Stimulated activated CD8-positive, alpha-beta memory T cell treated with anti-CD3 and anti-CD28 coated beads, Interleukin-15, amount 100 ng/mL, for 4 hours (primary cell): ENCODE data around the gene SMC1B.
A peak's percentile ranks its signal among the peaks of the same experiment; 100 is the strongest.
"Not testable (repeated sequence)": the region's sequence is repeated elsewhere in the genome, so short reads cannot be mapped to it uniquely, and the experiment has no call there.

ENCODE experiments used
- DNase-seq, 2 donors: peaks; one replicate each; pipeline ENCODE4 v3.0.0-alpha.2; 2020; ENCODE audit warnings: low read depth in 2 of 2

Gene SMC1B, protein sequence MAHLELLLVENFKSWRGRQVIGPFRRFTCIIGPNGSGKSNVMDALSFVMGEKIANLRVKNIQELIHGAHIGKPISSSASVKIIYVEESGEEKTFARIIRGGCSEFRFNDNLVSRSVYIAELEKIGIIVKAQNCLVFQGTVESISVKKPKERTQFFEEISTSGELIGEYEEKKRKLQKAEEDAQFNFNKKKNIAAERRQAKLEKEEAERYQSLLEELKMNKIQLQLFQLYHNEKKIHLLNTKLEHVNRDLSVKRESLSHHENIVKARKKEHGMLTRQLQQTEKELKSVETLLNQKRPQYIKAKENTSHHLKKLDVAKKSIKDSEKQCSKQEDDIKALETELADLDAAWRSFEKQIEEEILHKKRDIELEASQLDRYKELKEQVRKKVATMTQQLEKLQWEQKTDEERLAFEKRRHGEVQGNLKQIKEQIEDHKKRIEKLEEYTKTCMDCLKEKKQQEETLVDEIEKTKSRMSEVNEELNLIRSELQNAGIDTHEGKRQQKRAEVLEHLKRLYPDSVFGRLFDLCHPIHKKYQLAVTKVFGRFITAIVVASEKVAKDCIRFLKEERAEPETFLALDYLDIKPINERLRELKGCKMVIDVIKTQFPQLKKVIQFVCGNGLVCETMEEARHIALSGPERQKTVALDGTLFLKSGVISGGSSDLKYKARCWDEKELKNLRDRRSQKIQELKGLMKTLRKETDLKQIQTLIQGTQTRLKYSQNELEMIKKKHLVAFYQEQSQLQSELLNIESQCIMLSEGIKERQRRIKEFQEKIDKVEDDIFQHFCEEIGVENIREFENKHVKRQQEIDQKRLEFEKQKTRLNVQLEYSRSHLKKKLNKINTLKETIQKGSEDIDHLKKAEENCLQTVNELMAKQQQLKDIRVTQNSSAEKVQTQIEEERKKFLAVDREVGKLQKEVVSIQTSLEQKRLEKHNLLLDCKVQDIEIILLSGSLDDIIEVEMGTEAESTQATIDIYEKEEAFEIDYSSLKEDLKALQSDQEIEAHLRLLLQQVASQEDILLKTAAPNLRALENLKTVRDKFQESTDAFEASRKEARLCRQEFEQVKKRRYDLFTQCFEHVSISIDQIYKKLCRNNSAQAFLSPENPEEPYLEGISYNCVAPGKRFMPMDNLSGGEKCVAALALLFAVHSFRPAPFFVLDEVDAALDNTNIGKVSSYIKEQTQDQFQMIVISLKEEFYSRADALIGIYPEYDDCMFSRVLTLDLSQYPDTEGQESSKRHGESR

DNA sequence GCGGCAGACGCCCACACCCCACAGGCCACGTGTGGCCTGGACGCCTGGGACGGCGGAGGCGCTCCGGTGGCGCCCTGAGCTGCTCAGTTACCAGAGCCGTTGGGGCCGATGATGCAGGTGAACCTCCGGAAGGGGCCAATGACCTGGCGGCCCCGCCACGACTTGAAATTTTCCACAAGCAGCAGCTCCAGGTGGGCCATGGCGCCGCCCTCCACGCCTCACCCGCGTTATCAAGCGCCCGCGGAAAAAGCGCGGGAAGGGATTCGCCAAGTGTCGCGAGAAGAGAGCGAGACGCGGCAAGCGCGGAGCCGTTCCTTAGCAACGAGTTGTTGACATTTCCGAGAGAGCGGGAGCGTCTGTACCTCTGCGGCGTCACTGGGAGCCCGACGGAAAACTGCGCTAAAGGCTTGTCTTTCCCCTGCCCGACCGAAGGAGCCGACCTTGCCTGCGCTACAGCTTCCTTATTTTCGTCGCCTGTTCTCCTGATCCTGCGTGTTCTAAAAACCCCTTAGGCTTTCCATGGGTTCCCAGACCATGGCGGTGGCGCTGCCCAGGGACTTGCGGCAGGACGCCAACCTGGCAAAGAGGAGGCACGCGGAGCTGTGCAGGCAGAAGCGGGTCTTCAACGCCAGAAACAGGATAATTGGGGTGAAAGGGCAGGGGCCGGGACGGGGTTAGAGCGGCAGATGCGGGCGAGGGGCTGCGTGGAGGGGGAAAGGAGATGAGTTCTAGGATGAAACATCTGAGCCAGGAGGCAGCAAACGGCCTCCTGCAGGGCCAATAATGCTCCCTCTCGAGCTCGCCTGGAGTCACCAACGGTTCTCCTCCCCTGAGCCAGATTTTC, at the start of gene SMC1B, which contains the start of gene RIBC2:
Gene SMC1B, minus strand, starts transcription at position 232 of the 844 bp plus-strand sequence. Its CDS starts 32 bp downstream, at position 200.
Gene RIBC2, plus strand, starts transcription at position 326 of the 844 bp plus-strand sequence. Its CDS starts 194 bp downstream, at position 520.
- peak; percentile 47 to 68 for DNase-seq

DNA sequence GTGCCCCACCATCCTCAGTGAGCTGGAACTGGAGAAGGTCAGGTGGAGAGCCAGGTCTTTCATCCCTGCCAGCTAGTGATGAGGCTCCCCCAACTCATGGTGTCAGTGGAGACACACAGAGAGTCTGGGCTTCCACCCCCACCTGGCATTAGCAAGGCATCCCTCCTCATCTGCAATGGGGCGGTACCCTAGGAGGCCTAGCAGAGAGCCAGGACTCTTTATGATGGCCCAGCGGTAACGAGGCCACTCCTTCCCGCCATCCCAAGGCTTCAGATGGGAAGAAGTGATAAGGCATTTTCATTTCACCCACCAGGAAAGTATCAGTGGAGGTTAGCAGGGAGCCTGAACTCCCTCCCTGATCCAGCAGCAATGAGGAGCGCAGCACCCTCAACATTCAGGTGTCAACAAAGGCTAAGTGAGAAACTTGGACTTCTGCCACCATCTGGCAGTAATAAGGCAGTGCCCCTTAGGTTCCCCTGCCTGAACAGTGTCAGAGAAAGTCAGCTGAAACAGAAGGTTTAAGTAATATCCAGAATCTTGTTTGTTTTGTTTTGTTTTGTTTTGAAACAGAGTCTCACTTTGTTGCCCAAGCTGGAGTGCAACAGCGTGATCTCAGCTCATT, 48.7 kb upstream of the SMC1B start:
- no peak for DNase-seq

DNA sequence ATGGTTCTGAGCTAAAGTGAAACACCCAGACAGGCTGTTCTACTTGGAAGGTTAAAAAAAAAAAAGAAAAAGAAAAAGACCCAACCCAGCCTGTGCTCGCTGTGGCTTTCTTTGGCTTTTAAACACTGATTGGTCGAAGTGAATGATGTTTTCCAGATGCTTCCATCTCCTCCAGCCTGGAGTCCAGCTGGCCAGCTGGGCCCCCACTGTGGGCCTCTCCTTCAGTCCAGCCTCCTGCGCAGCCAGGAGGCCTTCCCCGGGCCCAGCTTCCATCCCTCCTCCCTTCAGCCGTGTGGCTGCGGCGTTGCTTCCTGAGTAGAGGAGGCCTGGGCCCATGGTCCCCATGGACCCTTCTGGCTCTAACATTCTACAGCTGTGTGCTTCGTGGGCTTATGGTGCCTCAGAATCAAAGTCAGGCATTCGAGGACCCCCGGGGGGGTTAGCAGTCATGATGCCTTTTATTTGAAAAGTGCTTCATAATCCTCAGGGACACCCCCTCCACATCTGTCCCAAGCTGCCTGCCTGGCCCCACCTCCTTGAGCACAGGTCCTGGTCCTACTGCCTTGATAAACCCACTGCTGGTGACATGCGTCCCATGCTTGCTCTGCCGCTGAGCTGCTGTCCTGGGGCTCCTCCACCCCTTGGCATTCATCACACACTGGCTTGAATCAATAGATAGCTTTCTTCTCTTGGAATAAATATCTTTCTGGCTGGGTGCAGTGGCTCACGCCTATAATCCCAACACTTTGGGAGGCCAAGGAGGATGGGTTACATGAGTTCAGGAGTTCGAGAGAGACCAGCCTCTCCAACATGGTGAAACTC, 47.1 kb upstream of the SMC1B start:
- no peak for DNase-seq

DNA sequence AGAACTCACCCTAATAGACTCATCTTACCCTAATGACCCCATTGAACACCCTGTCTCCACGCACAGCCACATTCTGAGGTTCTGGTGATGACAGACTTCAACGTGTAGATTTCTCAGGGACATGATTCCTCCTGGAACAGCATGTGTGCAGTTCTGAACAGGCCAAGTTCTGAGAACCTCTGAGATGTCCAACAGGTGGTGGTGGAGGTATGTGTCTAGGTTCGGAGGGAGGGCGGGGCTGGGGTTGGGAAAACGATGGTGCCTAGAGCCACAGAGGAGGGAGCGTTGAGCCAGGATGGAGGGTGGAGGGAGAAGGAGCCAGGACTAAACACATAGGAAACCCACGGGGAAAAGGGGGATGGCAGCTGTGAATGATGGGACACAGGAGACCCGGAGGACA, 45.8 kb upstream of the SMC1B start:
- no peak for DNase-seq

DNA sequence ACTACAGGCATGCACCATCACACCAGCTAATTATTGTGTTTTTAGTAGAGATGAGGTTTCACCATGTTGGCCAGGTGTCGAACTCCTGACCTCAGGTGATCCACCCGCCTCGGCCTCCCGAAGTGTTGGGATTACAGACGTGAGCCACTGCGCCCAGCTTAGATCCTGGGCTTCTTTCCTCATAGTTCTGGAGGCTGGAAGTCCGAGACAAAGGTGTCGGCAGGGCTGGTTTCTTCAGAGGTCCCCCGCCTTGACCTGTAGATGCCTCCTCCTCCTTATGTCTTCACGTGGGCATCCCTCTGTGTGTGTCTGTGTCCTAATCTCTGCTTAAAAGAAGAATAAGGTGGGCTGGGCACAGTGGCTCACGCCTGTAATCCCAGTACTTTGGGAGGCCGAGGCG, 45.1 kb upstream of the SMC1B start:
- no peak for DNase-seq

DNA sequence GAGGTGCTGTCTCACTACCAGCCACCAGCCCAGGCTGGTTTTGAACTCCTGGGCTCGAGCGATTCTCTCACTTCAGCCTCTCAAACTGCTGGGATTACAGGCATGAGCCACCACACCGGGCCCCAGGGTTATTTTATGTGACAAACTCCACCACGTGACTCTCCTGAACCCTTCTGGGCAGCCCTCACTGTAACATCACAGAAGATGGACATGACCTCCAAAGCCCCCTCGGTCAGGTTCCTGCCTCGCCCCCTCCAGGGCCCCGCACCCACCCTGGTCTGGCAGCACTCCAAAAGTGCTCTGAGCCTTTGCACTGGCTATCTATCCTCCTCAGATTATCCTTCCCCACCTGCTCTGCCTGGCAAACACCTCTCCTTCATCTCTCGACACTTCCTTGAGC, 43.4 kb upstream of the SMC1B start:
- no peak for DNase-seq

DNA sequence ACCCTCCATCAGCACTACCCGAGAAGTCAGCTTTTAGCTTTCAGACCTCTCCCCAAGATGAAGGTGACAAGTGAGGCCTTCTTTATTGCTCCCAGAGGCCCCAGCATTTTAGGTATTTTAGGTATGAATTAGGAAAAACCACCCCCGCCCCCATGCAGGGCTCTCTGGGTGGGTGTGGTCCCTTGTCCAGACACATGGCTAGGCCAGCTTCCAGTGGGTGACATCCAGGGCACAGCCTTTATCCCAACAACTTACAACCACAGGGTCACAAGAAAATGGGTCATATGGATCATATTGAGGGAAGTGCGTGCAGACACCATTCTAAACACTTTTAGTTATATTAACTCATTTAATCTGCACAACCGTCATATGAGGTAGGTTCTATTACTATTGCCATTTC, 42.2 kb upstream of the SMC1B start:
- no peak for DNase-seq

DNA sequence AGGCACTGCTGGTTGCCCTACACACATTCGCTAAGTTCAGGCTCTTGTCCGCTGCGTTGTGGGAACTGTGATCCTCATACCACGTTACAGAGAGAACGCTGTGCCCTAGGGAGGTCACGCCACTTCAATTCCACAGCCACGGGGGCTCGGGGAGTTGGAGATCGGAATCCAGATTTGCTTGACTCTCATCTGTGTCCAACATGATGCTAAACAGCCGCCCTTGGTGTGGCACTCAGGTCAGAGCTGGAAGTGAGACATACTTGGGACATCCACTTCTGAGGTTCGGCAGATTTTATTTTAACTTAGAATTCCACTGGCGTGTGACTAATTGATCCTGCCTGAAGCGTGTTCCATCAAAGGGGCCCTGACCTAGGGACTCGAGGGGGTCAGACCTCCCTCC, 41.8 kb upstream of the SMC1B start:
- no peak for DNase-seq

DNA sequence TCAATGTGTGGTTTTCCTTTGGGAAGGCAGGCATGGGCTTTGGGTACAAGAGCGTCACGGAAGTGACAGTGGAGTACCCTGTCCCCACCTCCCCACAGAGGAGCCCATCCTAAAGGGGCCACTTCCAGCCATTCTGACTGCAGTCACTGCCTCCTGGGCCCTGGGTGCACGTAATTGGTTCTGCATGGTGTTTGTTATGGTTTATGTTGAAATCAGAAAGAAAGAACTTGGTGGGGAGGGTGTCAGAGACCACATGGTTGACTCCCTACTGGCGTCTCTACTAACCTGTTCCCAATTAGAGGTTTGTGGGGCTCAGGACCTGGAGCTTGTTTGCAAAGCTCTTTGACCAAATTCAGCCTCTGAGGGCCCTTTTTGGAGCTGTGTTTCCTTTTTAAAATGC, 40.9 kb upstream of the SMC1B start:
- no peak for DNase-seq

DNA sequence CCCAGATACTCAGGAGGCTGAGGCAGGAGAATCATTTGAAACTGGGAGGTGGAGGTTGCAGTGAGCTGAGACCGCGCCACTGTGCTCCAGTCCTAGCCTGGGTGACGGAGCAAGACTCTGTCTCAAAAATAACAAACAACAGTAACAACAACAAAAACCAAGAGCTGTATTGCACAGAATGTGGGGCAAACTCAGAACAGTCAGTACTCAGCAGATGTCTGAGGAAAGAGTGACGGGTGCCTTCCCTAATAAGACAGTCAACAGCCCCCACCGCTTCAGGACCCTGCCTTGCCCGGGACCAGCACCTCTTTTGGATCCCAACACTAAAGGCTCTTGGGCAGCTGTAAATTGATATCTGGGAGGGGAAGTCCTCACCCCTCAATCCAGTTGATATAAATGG, 40.4 kb upstream of the SMC1B start:
- no peak for DNase-seq

DNA sequence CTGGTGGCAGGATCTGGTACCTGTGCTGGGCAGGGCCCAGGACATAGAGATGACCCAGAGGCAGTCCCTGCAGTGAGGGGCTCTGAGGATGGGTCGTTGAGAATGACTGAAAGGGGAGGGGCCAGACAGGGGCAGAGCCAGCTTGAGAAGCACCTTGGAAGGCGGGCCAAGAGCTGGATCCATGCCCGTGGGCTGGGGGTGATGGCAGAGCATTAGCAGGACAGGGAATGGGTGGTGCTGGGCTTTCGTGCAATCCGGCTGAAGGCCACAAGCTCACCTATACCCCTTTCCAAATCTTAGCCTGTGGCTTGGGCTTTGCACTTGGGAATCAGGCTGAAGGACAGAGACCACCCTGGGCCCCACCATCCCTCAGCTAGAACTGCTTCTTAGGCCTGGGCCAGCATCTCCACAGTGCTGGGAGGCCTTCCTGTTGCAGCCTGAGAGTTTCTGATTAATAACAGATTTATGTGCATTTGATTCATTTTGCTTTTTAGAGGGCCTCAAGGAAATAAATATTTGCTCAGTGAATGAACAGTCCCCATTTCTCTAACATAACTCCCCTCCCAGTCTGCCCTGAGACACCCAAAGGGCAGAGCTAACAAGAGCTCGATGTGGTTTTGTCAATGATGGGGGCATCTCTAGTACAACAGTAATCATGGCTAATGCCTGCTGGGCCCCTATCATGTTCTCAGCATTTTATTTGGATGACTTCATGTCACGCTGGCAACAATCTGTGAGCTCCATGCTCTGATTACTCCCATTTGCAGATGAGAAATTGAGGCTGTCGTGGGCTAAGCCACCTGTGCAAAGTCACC, 39.4 kb upstream of the SMC1B start:
- DNase-seq, result no peak

DNA sequence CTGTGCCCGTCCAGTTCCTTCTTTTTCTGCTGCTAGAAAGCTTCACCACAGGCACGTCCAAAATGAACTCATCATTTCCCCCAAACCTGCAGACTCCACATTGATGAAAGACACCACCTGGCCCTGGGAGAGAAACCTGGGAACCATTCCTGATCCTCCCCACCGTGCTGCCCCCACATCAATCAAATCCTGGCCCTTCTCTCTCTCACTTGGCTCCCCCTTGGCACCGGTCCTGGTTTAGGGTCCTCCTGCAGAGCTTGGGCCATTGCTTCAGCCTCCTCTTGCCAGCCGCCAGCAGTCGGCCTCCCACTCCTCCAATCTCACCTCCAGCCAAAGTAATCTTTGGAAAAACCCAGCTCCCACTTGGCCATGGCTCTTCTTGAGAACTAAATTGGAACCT, 38.6 kb upstream of the SMC1B start:
- no peak for DNase-seq

DNA sequence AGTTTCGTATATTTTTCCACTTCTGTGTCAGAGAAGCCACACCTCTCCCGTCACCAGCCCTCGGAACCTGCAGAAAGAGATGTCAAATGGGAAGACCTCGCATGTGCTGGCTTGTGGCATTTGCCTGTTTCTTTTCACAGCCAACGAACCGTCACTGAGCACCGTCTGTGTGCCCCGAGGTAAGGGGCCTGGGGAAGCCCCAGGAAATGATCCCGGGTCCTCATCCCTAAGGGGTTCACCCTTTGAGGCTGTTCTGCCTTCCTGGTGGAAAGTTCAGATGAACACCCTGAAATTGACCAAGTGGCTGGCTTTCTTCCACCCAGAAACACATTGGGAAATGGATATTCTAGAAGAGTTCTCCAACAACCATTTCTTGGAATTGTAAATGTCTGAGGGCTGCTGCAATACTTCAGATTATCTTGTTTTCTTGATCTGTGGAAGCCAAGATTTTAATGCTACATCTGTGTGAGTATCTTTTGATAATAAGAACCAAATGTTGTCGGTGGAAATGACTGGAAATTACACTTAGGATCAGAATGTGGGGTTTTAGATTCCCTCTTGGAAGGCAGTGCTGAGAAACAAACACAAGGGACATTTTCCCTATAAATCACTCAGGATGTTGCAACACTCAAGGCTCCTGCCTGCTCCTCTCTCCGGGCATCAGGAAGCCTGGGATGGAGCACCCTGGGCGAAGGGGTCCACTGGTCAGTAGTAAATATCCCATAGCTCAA, 37.7 kb upstream of the SMC1B start:
- no peak for DNase-seq

DNA sequence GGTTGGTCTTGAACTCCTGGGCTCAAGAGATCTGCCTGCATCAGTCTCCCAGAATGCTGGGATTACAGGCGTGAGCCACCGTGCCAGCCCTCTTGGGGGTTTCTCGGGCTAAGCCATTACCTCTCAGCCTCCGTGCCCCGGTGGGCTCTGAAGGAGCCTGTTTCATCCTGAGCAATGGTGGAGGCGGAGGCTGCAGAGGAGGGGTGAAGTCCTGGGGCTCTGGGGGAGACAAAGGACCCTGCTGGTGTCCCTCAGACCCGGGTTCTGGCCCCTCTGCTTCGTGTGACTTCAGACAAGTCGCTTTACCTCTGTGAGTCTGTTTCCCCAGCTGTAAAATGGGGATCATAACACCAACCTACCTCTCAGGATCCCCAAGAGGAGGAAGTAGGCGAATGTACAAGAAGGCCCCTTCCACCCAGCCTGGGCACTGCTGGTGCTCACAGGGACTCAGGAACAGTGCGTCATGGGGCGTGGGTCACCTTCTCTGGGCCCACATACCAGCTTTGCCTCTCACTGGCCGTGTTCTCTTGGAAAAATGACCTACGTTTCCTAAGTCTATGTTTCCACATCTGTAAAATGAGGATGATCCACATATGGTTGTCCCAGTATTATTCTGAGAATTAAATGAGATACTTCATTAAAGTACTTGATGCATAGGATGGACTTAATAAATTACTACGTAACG, 36.8 kb upstream of the SMC1B start:
- DNase-seq, result no peak

DNA sequence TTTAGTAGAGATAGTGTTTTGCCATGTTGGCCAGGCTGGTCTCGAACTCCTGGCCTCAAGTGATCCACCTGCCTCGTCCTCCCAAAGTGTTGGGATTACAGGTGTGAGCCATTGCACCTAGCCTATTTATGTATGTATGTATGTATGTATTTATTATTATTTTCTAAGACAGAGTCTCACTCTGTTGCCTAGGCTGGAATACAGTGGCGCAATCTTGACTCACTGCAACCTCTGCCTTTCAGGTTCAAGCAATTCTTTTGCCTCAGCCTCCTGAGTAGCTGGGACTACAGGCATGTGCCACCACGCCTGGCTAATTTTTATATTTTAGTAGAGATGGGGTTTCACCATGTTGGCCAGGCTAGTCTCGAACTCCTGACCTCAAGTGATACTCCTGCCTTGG, 36.0 kb upstream of the SMC1B start:
- not testable (repeated sequence) for DNase-seq

DNA sequence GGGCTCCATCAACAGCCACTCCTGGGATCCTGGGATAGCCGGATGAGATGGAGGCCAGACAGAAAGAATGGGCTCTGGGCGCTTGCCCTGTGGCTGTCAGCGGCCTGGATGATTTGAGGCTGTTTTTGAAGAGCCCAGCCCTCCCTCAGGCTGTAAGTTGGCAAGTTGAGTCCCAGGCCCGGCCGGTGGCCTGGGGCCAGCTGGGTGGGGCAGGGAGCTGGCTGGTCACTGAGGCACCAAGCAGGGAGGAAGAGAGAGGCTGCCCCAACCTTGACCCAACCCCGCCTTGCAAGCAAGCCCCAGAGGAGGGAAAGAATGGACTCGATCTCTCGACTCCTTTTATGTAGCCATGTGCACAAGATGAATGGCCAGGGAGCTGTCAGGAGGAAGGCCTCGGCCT, 35.0 kb upstream of the SMC1B start:
- no peak for DNase-seq

DNA sequence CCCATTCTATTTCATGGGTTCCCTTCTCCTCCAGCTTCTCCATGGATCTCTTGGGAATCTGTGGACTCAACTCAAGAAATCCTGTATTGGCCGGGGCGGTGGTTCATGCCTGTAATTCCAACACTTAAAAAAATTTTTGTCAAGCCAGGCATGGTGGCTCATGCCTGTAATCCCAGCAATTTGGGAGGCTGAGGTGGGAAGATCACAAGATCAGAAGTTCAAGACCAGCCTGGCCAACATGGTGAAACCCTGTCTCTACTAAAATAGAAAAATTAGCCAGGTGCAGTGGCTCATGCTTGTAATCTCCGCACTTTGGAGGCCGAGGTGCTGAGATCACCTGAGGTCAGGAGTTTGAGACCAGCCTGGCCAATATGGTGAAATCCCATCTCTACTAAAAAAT, 34.2 kb upstream of the SMC1B start:
- DNase-seq, result not testable (repeated sequence)

DNA sequence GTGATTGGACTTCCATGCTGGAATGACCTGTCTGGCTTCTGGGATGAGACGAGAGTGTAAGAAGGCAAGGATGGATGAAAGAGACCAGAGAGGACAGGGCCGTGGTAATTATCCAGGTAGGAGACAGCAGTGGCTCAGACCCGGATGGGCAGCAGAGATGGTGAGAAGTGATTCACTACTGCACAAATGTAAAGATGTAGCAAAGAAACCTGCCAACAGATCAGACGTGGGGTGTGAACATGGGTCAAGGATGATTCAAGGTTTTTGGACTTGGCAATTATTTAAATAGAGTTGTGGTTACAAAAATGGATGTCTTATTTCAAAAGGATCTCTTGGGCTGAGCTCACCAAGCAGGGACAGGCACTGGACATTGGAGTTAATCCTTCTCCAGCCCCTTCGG, 32.8 kb upstream of the SMC1B start:
- DNase-seq, result no peak
